H54 (cell line): Measurements from ENCODE around the gene TCTN1.
"Not testable (repeated sequence)": the region's sequence is repeated elsewhere in the genome, so short reads cannot be mapped to it uniquely, and the experiment has no call there.

ENCODE experiments used
- DNase-seq: peaks from one replicate; pipeline ENCODE4 v3.0.0; 2011; ENCODE audit warnings: low spot score, mixed read lengths; ENCODE audit not compliant: insufficient read length
- FAIRE-seq: peaks from 3 replicates; lab custom pipeline; 2011; peaks lifted over from hg19 to GRCh38; lab: Jason Lieb, UNC
- POLR2A ChIP-seq: IDR thresholded peaks from 2 replicates; pipeline ENCODE4 v1.6.1; 2011; ENCODE audit warnings: low read depth, mild to moderate bottlenecking, low read length

TCTN1 gene

GRCh38 chr12:110579535-110580253 is 34.2 kb upstream of the TCTN1 start:
- FAIRE-seq, result no peak
- no peak for TF ChIP-seq POLR2A
- DNase-seq, result no peak

GRCh38 chr12:110581931-110582275 is 32.0 kb upstream of the TCTN1 start:
- FAIRE-seq (no peak), DNase-seq (no peak)
- TF ChIP-seq POLR2A, result no peak

GRCh38 chr12:110582276-110583136 is 31.4 kb upstream of the TCTN1 start:
- no peak for TF ChIP-seq POLR2A
- FAIRE-seq (no peak), DNase-seq (peak; percentile 30)

GRCh38 chr12:110583137-110584059 is 30.5 kb upstream of the TCTN1 start, which contains the start of gene PPTC7:
Gene PPTC7 (minus strand): TSS chr12:110583318. CDS start chr12:110583031, 287 bp downstream.
- peak; percentile 38 for FAIRE-seq
- TF ChIP-seq POLR2A, result peak; percentile 69
- DNase-seq, result peak; percentile 79

GRCh38 chr12:110585231-110585799 is 28.6 kb upstream of the TCTN1 start:
- no peak for FAIRE-seq
- no peak for TF ChIP-seq POLR2A
- no peak for DNase-seq

- DNase-seq, FAIRE-seq: not testable (repeated sequence)
These were observed 26.8 kb upstream of the TCTN1 start for GRCh38 chr12:110587102-110587501.

- FAIRE-seq, result no peak
- no peak for TF ChIP-seq POLR2A
- DNase-seq, result no peak
These were observed 23.9 kb upstream of the TCTN1 start for GRCh38 chr12:110590059-110590458.

GRCh38 chr12:110590806-110591326 is 23.1 kb upstream of the TCTN1 start:
- DNase-seq (no peak), FAIRE-seq (no peak)
- TF ChIP-seq POLR2A, result no peak

- TF ChIP-seq POLR2A, result no peak
- FAIRE-seq (no peak), DNase-seq (no peak)
These were observed 22.4 kb upstream of the TCTN1 start for GRCh38 chr12:110591451-110592051.

GRCh38 chr12:110592078-110592477 is 21.9 kb upstream of the TCTN1 start:
- DNase-seq (no peak), FAIRE-seq (no peak)
- no peak for TF ChIP-seq POLR2A

GRCh38 chr12:110592919-110593318 is 21.0 kb upstream of the TCTN1 start:
- FAIRE-seq, DNase-seq: not testable (repeated sequence)

GRCh38 chr12:110597885-110598284 is 16.0 kb upstream of the TCTN1 start:
- FAIRE-seq (no peak), DNase-seq (no peak)
- TF ChIP-seq POLR2A, result no peak

GRCh38 chr12:110599334-110599733 is 14.6 kb upstream of the TCTN1 start:
- FAIRE-seq, result no peak
- no peak for TF ChIP-seq POLR2A
- DNase-seq, result no peak
